Neural cell (in vitro differentiated cells): Measurements from ENCODE around the gene UBR2. TPM values are rescaled to one million over a fixed set of nuclear protein-coding genes. Genes with fewer than 3 reads are reported as not detected.

Experiments
- H2AFZ ChIP-seq: fragments of 200-600, 300-800 bp; sonication (generic), shearing (Covaris generic); 2 replicates; pipeline ENCODE4 v1.6.0; 2014; ENCODE audit warnings: low read depth, mild to moderate bottlenecking, antibody characterized with exemption, low read length, moderate library complexity
- H3F3A ChIP-seq: fragments of 200-600 bp; shearing (Covaris generic); 2 replicates; pipeline ENCODE4 v1.6.1; 2016; ENCODE audit warnings: mild to moderate bottlenecking, moderate library complexity, mixed read lengths, antibody characterized with exemption, low read length; ENCODE audit not compliant: insufficient read depth, poor library complexity, severe bottlenecking
- H3K27ac ChIP-seq: fragments of 200-600, 300-800 bp; sonication (generic), shearing (Covaris generic); 2 replicates; pipeline ENCODE4 v1.5.1; 2014; ENCODE audit warnings: mild to moderate bottlenecking, low read length, moderate library complexity
- H3K27me3 ChIP-seq: fragments of 300-800, 200-600 bp; sonication (generic), shearing (Covaris generic); 2 replicates; pipeline ENCODE4 v1.6.0; 2014; ENCODE audit warnings: mild to moderate bottlenecking, low read depth, low read length, moderate library complexity; ENCODE audit not compliant: insufficient read depth
- H3K36me3 ChIP-seq: fragments of 300-800, 200-600 bp; sonication (generic), shearing (Covaris generic); 2 replicates; pipeline ENCODE4 v1.5.1; 2014; ENCODE audit warnings: mild to moderate bottlenecking, antibody characterized with exemption, low read length, moderate library complexity; ENCODE audit not compliant: insufficient read depth
- H3K4me2 ChIP-seq: fragments of 300-800, 200-600 bp; sonication (generic), shearing (Covaris generic); 2 replicates; pipeline ENCODE4 v1.6.0; 2014; ENCODE audit warnings: mild to moderate bottlenecking, low read length
- H3K4me3 ChIP-seq: fragments of 300-800, 200-600 bp; sonication (generic), shearing (Covaris generic); 2 replicates; pipeline ENCODE4 v1.5.1; 2014; ENCODE audit warnings: mild to moderate bottlenecking, low read length, moderate library complexity
- H3K79me2 ChIP-seq: fragments of 200-600 bp; shearing (Covaris generic); replicated peaks from 2 replicates; pipeline ENCODE4 v1.6.0; 2014; ENCODE audit warnings: mild to moderate bottlenecking, low read length, moderate library complexity; ENCODE audit not compliant: insufficient read depth
- H3K9ac ChIP-seq: fragments of 300-800, 200-600 bp; sonication (generic), shearing (Covaris generic); 2 replicates; pipeline ENCODE4 v1.6.1; 2016; ENCODE audit warnings: mild to moderate bottlenecking, low read length, mixed read lengths
- H3K9me2 ChIP-seq: fragments of 200-600 bp; shearing (Covaris generic); 2 replicates; pipeline ENCODE4 v1.6.1; 2016; ENCODE audit warnings: mild to moderate bottlenecking, low read length, mixed read lengths; ENCODE audit not compliant: insufficient read depth
- H3K9me3 ChIP-seq: fragments of 200-600, 300-800 bp; sonication (generic), shearing (Covaris generic); 2 replicates; pipeline ENCODE4 v1.6.1; 2016; ENCODE audit warnings: mild to moderate bottlenecking, mixed run types, low read length, moderate library complexity, mixed read lengths
- H4K20me1 ChIP-seq: fragments of 200-600 bp; shearing (Covaris generic); 2 replicates; pipeline ENCODE4 v1.6.1; 2016; ENCODE audit warnings: mild to moderate bottlenecking, mixed run types; ENCODE audit not compliant: insufficient read depth
- EP300 ChIP-seq: fragments of 450-650 bp; conservative IDR thresholded peaks from 2 replicates; pipeline ENCODE4 v1.6.1; 2014; ENCODE audit warnings: antibody characterized with exemption, mild to moderate bottlenecking, moderate library complexity; ENCODE audit not compliant: poor library complexity, severe bottlenecking
- EZH2 ChIP-seq: fragments of 200-600, 300-800 bp; shearing (Covaris generic), sonication (generic); IDR thresholded peaks from 2 replicates; pipeline ENCODE4 v1.6.1; 2014; ENCODE audit warnings: antibody characterized with exemption, low read length, borderline replicate concordance, mild to moderate bottlenecking; ENCODE audit not compliant: insufficient read depth, poor library complexity, severe bottlenecking
- MXI1 ChIP-seq: fragments of 450-650 bp; conservative IDR thresholded peaks from 2 replicates; pipeline ENCODE4 v1.6.1; 2014; ENCODE audit warnings: antibody characterized with exemption, mild to moderate bottlenecking; ENCODE audit not compliant: poor library complexity, severe bottlenecking
- POLR2AphosphoS5 ChIP-seq: IDR thresholded peaks from 2 replicates; pipeline ENCODE4 v1.6.1; 2012
- RAD21 ChIP-seq: fragments of 450-650 bp; conservative IDR thresholded peaks from 2 replicates; pipeline ENCODE4 v1.6.1; 2014; ENCODE audit warnings: antibody characterized with exemption, mild to moderate bottlenecking, moderate library complexity
- SMC3 ChIP-seq: fragments of 450-650 bp; conservative IDR thresholded peaks from 2 replicates; pipeline ENCODE4 v1.6.1; 2014; ENCODE audit warnings: antibody characterized with exemption, mild to moderate bottlenecking, moderate library complexity; ENCODE audit not compliant: poor library complexity
- TAF1 ChIP-seq: IDR thresholded peaks from 2 replicates; pipeline ENCODE4 v1.6.1; 2012; ENCODE audit warnings: low read depth
- polyA plus RNA-seq: library from polyadenylated mRNA; depleted of rRNA; stranded (reverse); fragments of >200 nt; gene quantifications from 2 replicates; pipeline ENCODE4 v1.2.3, GENCODE V29; 2014
- TF ChIP-seq, protein P1 (sequence below): IDR thresholded peaks from 2 replicates; pipeline ENCODE4 v1.6.1; 2012; ENCODE audit warnings: borderline replicate concordance
- TF ChIP-seq, protein P2 (sequence below): fragments of 450-650 bp; IDR thresholded peaks from 2 replicates; pipeline ENCODE4 v1.5.1; 2014; ENCODE audit warnings: antibody characterized with exemption, mild to moderate bottlenecking, moderate library complexity; ENCODE audit not compliant: poor library complexity, severe bottlenecking

The UBR2 gene
- polyA plus RNA-seq, 1 donor from 2014 or later, result 24.4 TPM

DNA sequence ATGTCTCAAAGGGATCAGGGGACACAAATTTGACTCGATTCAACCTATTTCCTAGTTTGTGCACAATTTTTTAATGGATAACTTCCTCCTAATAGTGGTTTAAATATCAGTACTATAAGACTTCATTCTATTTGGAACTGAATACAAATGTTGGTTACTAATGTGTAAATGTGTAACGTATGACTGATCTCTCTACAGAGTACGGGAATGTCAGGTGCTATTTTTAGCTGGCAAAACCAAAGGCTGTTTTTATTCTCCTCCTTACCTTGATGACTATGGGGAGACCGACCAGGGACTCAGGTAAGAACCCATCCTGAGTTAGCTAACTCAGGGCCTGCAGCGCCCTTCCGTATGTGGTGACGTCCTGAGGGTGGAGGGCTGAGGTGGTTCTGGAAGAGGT lies 125.5 kb downstream of the UBR2 start:
- H3F3A ChIP-seq, result no peaks in the 10 kb centered on the region
- H3K4me3 ChIP-seq, result no peak overlapping the region
- no peaks in the 10 kb centered on the region for H3K27me3 ChIP-seq
- no peak overlapping the region for H3K27ac ChIP-seq
- H3K79me2 ChIP-seq, result no peaks in the 10 kb centered on the region
- no peak for TF ChIP-seq TAF1
- no peak for TF ChIP-seq SMC3
- TF ChIP-seq EP300, result no peak
- H3K9me2 ChIP-seq, result no peaks in the 10 kb centered on the region
- no peak overlapping the region for H2AFZ ChIP-seq
- peaks cover 11% of the 10 kb centered on the region for H3K36me3 ChIP-seq
- H3K9me3 ChIP-seq, result no peaks in the 10 kb centered on the region
- no peak overlapping the region for H3K9ac ChIP-seq
- H4K20me1 ChIP-seq, result no peaks in the 10 kb centered on the region
- H3K4me2 ChIP-seq, result no peak overlapping the region

DNA sequence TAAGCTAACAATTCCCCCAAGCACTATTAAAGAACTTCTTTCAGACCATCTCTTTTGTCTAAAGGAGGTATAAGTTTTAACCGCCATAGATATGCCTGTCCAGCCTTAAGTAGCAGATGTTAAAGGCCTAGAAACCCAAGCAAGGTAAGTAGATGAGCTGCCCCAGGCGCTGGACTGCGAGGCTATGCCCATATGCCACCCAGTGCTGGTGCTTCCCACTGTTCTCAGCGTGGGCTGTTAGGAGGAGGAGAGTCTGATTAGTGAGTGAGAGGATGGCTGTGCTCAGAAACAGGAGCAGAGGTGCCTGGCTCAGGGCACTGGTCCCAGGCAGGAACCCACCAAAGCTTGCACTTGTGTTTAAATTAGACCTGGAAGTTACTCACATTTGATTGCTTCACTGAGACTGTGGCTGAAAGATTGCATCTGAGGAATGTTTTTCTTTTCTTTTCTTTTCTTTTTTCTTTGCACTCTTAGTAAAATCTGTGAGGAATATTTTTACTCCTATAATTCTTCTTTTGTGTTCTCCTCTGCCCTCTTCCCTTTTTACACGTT lies 126.4 kb downstream of the UBR2 start:
- H3F3A ChIP-seq, result no peaks in the 10 kb centered on the region
- H3K36me3 ChIP-seq, result peaks cover 11% of the 10 kb centered on the region
- H3K9me3 ChIP-seq, result no peaks in the 10 kb centered on the region
- no peaks in the 10 kb centered on the region for H3K79me2 ChIP-seq
- no peak overlapping the region for H3K27ac ChIP-seq
- no peak overlapping the region for H3K4me3 ChIP-seq
- H4K20me1 ChIP-seq, result no peaks in the 10 kb centered on the region
- no peak overlapping the region for H3K4me2 ChIP-seq
- TF ChIP-seq MXI1 (no peak), SMC3 (no peak), POLR2AphosphoS5 (no peak), EZH2 (no peak), RAD21 (no peak), EP300 (no peak), TAF1 (no peak)
- TF ChIP-seq, protein P1, sequence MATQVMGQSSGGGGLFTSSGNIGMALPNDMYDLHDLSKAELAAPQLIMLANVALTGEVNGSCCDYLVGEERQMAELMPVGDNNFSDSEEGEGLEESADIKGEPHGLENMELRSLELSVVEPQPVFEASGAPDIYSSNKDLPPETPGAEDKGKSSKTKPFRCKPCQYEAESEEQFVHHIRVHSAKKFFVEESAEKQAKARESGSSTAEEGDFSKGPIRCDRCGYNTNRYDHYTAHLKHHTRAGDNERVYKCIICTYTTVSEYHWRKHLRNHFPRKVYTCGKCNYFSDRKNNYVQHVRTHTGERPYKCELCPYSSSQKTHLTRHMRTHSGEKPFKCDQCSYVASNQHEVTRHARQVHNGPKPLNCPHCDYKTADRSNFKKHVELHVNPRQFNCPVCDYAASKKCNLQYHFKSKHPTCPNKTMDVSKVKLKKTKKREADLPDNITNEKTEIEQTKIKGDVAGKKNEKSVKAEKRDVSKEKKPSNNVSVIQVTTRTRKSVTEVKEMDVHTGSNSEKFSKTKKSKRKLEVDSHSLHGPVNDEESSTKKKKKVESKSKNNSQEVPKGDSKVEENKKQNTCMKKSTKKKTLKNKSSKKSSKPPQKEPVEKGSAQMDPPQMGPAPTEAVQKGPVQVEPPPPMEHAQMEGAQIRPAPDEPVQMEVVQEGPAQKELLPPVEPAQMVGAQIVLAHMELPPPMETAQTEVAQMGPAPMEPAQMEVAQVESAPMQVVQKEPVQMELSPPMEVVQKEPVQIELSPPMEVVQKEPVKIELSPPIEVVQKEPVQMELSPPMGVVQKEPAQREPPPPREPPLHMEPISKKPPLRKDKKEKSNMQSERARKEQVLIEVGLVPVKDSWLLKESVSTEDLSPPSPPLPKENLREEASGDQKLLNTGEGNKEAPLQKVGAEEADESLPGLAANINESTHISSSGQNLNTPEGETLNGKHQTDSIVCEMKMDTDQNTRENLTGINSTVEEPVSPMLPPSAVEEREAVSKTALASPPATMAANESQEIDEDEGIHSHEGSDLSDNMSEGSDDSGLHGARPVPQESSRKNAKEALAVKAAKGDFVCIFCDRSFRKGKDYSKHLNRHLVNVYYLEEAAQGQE, result no peak
- TF ChIP-seq, protein P2, sequence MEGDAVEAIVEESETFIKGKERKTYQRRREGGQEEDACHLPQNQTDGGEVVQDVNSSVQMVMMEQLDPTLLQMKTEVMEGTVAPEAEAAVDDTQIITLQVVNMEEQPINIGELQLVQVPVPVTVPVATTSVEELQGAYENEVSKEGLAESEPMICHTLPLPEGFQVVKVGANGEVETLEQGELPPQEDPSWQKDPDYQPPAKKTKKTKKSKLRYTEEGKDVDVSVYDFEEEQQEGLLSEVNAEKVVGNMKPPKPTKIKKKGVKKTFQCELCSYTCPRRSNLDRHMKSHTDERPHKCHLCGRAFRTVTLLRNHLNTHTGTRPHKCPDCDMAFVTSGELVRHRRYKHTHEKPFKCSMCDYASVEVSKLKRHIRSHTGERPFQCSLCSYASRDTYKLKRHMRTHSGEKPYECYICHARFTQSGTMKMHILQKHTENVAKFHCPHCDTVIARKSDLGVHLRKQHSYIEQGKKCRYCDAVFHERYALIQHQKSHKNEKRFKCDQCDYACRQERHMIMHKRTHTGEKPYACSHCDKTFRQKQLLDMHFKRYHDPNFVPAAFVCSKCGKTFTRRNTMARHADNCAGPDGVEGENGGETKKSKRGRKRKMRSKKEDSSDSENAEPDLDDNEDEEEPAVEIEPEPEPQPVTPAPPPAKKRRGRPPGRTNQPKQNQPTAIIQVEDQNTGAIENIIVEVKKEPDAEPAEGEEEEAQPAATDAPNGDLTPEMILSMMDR, result no peak
- H3K27me3 ChIP-seq, result no peaks in the 10 kb centered on the region
- H2AFZ ChIP-seq, result no peak overlapping the region
- H3K9ac ChIP-seq, result no peak overlapping the region
- H3K9me2 ChIP-seq, result no peaks in the 10 kb centered on the region
